Hepatocyte (in vitro differentiated cells): ENCODE results near the gene SERINC2.

Source experiments
- CTCF ChIP-seq: fragments of 200-600 bp; sonication (generic); IDR thresholded peaks from 2 replicates; pipeline ENCODE4 v1.5.1; 2016; ENCODE audit warnings: antibody characterized with exemption, mild to moderate bottlenecking; ENCODE audit not compliant: poor library complexity
- EZH2phosphoT487 ChIP-seq: fragments of 200-600 bp; sonication (generic); IDR thresholded peaks from one replicate; pipeline ENCODE4 v1.6.1; 2018; ENCODE audit warnings: antibody characterized with exemption, mild to moderate bottlenecking, low read depth, moderate library complexity; ENCODE audit not compliant: unreplicated experiment, severe bottlenecking

DNA sequence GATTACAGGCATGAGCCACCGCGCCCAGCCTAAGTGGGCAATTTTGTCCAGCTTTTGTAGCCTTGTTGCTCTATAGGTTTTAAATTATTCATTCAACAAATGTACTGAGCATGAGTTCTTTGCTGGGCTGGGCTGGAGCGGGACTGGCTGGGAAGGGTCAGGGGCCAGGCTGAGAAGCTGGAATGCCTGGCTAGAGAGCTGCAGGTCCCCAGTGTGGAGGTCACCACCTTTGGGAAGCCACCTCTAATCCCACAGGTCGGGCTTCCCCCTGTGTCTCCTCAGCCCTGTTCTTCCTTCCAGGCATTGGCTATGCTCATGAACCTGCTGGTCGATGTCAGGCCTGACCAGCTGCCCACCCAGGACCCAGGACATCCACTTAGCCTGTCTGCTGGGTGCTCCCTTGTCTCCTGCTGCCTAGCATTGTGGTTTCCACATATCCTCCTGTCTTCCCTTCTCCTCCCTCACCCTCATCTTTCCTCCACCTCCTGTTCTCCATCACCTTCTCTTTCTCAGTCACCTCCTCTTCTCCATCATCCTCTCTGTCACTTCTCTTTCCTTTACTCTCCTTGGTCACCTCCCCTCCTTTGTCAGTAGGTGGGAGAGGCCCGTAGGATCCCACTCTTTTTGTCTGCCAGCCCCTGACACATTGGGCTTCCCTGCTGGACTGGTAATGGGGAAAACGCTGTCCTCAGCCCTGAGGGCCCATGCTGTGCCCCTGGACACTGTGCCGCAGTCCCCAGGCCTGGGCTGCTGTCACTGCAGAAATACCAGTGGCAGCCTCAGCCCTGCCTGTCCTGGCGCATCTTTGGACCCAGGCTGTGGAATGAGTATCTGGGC is 23.8 kb downstream of the SERINC2 start:
- TF ChIP-seq CTCF (no peak), EZH2phosphoT487 (no peak)
